B cell (primary cell): ENCODE results near the gene IGF2BP3. TPM values are rescaled to one million over a fixed set of nuclear protein-coding genes. Genes with fewer than 3 reads are reported as not detected.

Experiments used
- ATAC-seq: fragments of 200-7000 bp; cut with Tn5 transposase; one replicate; pipeline ENCODE4 v1.10.0; 2021; ENCODE audit warnings: low read depth, mild to moderate bottlenecking, moderate number of reproducible peaks, moderate library complexity
- CTCF ChIA-PET: fragments of 350-600 bp; sonication (Branson Sonifier 250); formaldehyde crosslinking; loops from one replicate; lab custom pipeline; 2021; ENCODE audit warnings: antibody characterized with exemption, inconsistent platforms; lab: Charles Lee
- POLR2A ChIA-PET: fragments of 350-600 bp; sonication (Branson Sonifier 250); formaldehyde crosslinking; loops from one replicate; lab custom pipeline; 2021; ENCODE audit warnings: antibody characterized with exemption; lab: Charles Lee
- DNase-seq: peaks from one replicate; pipeline ENCODE4 v3.0.0; 2013
- H2AFZ ChIP-seq: 2 replicates; pipeline ENCODE4 v1.6.1; 2012; ENCODE audit warnings: mild to moderate bottlenecking, low read depth, low read length; ENCODE audit not compliant: insufficient read depth, poor library complexity, severe bottlenecking
- H3K27ac ChIP-seq, 2 donors: 1 replicate in 1 of 2; 2 replicates in 1 of 2; pipeline ENCODE4 v1.5.1; 2012 to 2013; ENCODE audit warnings: low read length in 2 of 2, mild to moderate bottlenecking in 2 of 2, moderate library complexity in 1 of 2
- H3K27me3 ChIP-seq, 4 experiments: fragments of 200-600 bp in 1 of 4; sonication (generic) in 1 of 4; replicated peaks in 1 of 4; 1 replicate in 2 of 4; 2 replicates in 2 of 4; pipeline versions ENCODE4 v1.6.1 to v1.7.0; 2013 to 2016; ENCODE audit warnings: low read length in 3 of 4, mild to moderate bottlenecking in 2 of 4, mixed read lengths in 1 of 4, moderate library complexity in 1 of 4; ENCODE audit not compliant: insufficient read depth in 4 of 4, control insufficient read depth in 3 of 4; ENCODE audit errors: control extremely low read depth in 1 of 4
- H3K36me3 ChIP-seq, 2 experiments: replicated peaks in 1 of 2; 1 replicate in 1 of 2; 2 replicates in 1 of 2; pipeline versions ENCODE4 v1.6.1 to v1.7.1; 2013; ENCODE audit warnings: low read length in 1 of 2; ENCODE audit not compliant: insufficient read depth in 2 of 2, control insufficient read depth in 1 of 2; ENCODE audit errors: control extremely low read depth in 1 of 2, extremely low read depth in 1 of 2
- H3K4me1 ChIP-seq, 2 donors: fragments of 200-600 bp in 1 of 2; sonication (generic) in 1 of 2; 1 replicate in 1 of 2; 2 replicates in 1 of 2; pipeline versions ENCODE4 v1.5.1 to v1.6.1; 2013 to 2017; ENCODE audit warnings: low read length in 2 of 2; ENCODE audit not compliant: control insufficient read depth in 2 of 2, insufficient read depth in 2 of 2
- H3K4me2 ChIP-seq: replicated peaks from 2 replicates; pipeline ENCODE3; 2012; ENCODE audit warnings: mild to moderate bottlenecking, low read depth, low read length; ENCODE audit not compliant: poor library complexity, severe bottlenecking
- H3K4me3 ChIP-seq, 5 experiments: fragments of 200-600 bp in 1 of 5; sonication (generic) in 1 of 5; 1 replicate in 3 of 5; 2 replicates in 2 of 5; pipeline versions ENCODE4 v1.5.1 to v1.7.0; 2011 to 2016; ENCODE audit warnings: low read length in 4 of 5, mild to moderate bottlenecking in 4 of 5, low read depth in 2 of 5, control low read depth in 1 of 5, moderate library complexity in 1 of 5; ENCODE audit not compliant: insufficient read depth in 1 of 5; ENCODE audit errors: control extremely low read depth in 1 of 5, extremely low read depth in 1 of 5
- H3K79me2 ChIP-seq: fragments of 200-600 bp; sonication (generic); one replicate; pipeline ENCODE4 v1.6.0; 2016; ENCODE audit warnings: low read length; ENCODE audit not compliant: control insufficient read depth, insufficient read depth
- H3K9ac ChIP-seq: fragments of 200-600 bp; sonication (generic); 2 replicates; pipeline ENCODE4 v1.6.1; 2017; ENCODE audit warnings: mild to moderate bottlenecking, low read length, moderate library complexity
- H3K9me3 ChIP-seq, 3 donors: one replicate each; pipeline versions ENCODE4 v1.6.1 to v1.7.1; 2013; ENCODE audit warnings: low read length in 2 of 3; ENCODE audit not compliant: control insufficient read depth in 2 of 3, insufficient read depth in 1 of 3; ENCODE audit errors: control extremely low read depth in 1 of 3
- H4K20me1 ChIP-seq: 2 replicates; pipeline ENCODE4 v1.6.0; 2012; ENCODE audit warnings: mild to moderate bottlenecking, low read length; ENCODE audit not compliant: insufficient read depth, control insufficient read depth, poor library complexity, severe bottlenecking
- H3K27ac Mint-ChIP-seq: one replicate; pipeline ENCODE4 v1.8.0; 2021; ENCODE audit warnings: mixed read lengths
- H3K27me3 Mint-ChIP-seq: one replicate; pipeline ENCODE4 v1.8.0; 2021; ENCODE audit warnings: mixed read lengths
- H3K4me1 Mint-ChIP-seq: one replicate; pipeline ENCODE4 v1.8.0; 2021; ENCODE audit warnings: mixed read lengths
- H3K4me3 Mint-ChIP-seq: one replicate; pipeline ENCODE4 v1.8.0; 2021; ENCODE audit warnings: mixed read lengths
- H3K9me3 Mint-ChIP-seq: one replicate; pipeline ENCODE4 v1.8.0; 2022; ENCODE audit warnings: mixed read lengths; ENCODE audit not compliant: insufficient read depth
- CTCF ChIP-seq: fragments of 200-600 bp; IDR thresholded peaks from one replicate; pipeline ENCODE4 v1.8.0; 2022; ENCODE audit warnings: antibody characterized with exemption, mild to moderate bottlenecking
- EZH2 ChIP-seq: IDR thresholded peaks from 2 replicates; pipeline ENCODE4 v1.6.1; 2012; ENCODE audit warnings: borderline replicate concordance, low read depth, mild to moderate bottlenecking, moderate library complexity, low read length; ENCODE audit not compliant: insufficient read depth, poor library complexity, severe bottlenecking
- WGBS: methylation state at CpG from one replicate; pipeline ENCODE4 v1.1.5; 2013; ENCODE audit warnings: missing lambda C conversion rate; ENCODE audit not compliant: insufficient coverage; 5-methylcytosine and 5-hydroxymethylcytosine counted together
- intact Hi-C: fragments of 100-400 bp; cut with micrococcal nuclease; formaldehyde crosslinking; loops from one replicate; pipeline ENCODE4 v1.10.0; 2022
- polyA plus RNA-seq: library from polyadenylated mRNA; depleted of rRNA; stranded (reverse); fragments of >200 nt; gene quantifications from 2 replicates; pipeline ENCODE4 v1.2.3, GENCODE V29; 2012
- total RNA-seq, 2 donors: library from RNA; stranded (reverse); fragments of 120-200 nt in 1 of 2; gene quantifications; 1 replicate in 1 of 2; 2 replicates in 1 of 2; pipeline versions ENCODE4 v1.2.3 to v1.2.4, GENCODE V29; 2013 to 2022

The IGF2BP3 gene
- total and polyA plus RNA-seq, 2 donors (not counting 1 experiment from before 2014, with no cell fraction given) = 0.63 to 10.0 TPM

GRCh38 chr7:23454881-23455526, 15.3 kb downstream of the IGF2BP3 start:
- Histone ChIP-seq H3K36me3 (peaks cover 0 to 7% of the 10 kb centered on the region in 2 experiments), H3K4me2 (no peak overlapping the region), H3K4me1 (no peaks in the 10 kb centered on the region), H3K9ac (no peak overlapping the region), H3K27me3 (peaks cover 0 to 12% (median 1%) of the 10 kb centered on the region in 4 experiments), H3K4me3 (no peak overlapping the region), H3K27ac (no peak overlapping the region), H4K20me1 (no peaks in the 10 kb centered on the region), H2AFZ (no peak overlapping the region), H3K79me2 (no peaks in the 10 kb centered on the region), H3K9me3 (peaks cover 0 to 2% (median 0%) of the 10 kb centered on the region in 3 donors)
- TF ChIP-seq CTCF (no peak), EZH2 (no peak)
- intact Hi-C loops = no loop called here
- no peak for DNase-seq
- Mint-ChIP-seq H3K9me3 (no peaks in the 10 kb centered on the region), H3K27me3 (peaks cover 20% of the 10 kb centered on the region), H3K4me1 (peaks cover 2% of the 10 kb centered on the region), H3K27ac (no peak overlapping the region), H3K4me3 (no peak overlapping the region)
- 88% methylated on average over 5 of the region's 5 CpGs for WGBS
- POLR2A ChIA-PET = no interaction called here
- ATAC-seq = no peak
- CTCF ChIA-PET = interaction anchor here (0.9 to 1.0 kb wide), 2 partner anchors 25 to 97 kb away, joined by 4 read pairs; no protein-coding TSS in a partner anchor

- CTCF ChIA-PET = no interaction called here
- no peak overlapping the region for H3K4me3 ChIP-seq
- H3K36me3 ChIP-seq = no peaks in the 10 kb centered on the region
- H3K27me3 ChIP-seq = peaks cover 0 to 10% (median 0%) of the 10 kb centered on the region in 4 experiments
- Mint-ChIP-seq H3K4me1 (peaks cover 5% of the 10 kb centered on the region), H3K4me3 (no peak overlapping the region), H3K9me3 (no peaks in the 10 kb centered on the region), H3K27me3 (peaks cover 11% of the 10 kb centered on the region), H3K27ac (no peak overlapping the region)
- no peaks in the 10 kb centered on the region for H4K20me1 ChIP-seq
- DNase-seq = no peak
- H3K79me2 ChIP-seq = no peaks in the 10 kb centered on the region
- TF ChIP-seq EZH2 (no peak), CTCF (no peak)
- no peak for ATAC-seq
- H3K27ac ChIP-seq = no peak overlapping the region
- no peaks in the 10 kb centered on the region for H3K4me1 ChIP-seq
- no peak overlapping the region for H3K4me2 ChIP-seq
- no peak overlapping the region for H3K9ac ChIP-seq
- H3K9me3 ChIP-seq = no peaks in the 10 kb centered on the region
- POLR2A ChIA-PET = no interaction called here
- no peak overlapping the region for H2AFZ ChIP-seq
- intact Hi-C loops = no loop called here
- 69% methylated on average over 4 of the region's 6 CpGs for WGBS
Measured at GRCh38 chr7:23450518-23450917, 19.8 kb downstream of the IGF2BP3 start.
